GM12892 (cell line): ENCODE measurements around the gene GALNT16.

Source experiments
- DNase-seq: peaks from one replicate; pipeline ENCODE4 v3.0.0; 2011; ENCODE audit not compliant: insufficient read length
- FAIRE-seq: peaks from 2 replicates; lab custom pipeline; 2011; peaks lifted over from hg19 to GRCh38; lab: Jason Lieb, UNC
- POLR2A ChIP-seq: IDR thresholded peaks from 2 replicates; pipeline ENCODE4 v1.6.1; 2011; ENCODE audit warnings: low read depth, low read length, control low read depth
- POLR2AphosphoS5 ChIP-seq: IDR thresholded peaks from 2 replicates; pipeline ENCODE4 v1.6.1; 2011; ENCODE audit warnings: low read depth, low read length, control low read depth
- TAF1 ChIP-seq: IDR thresholded peaks from 2 replicates; pipeline ENCODE4 v1.6.1; 2011; ENCODE audit warnings: low read depth, mild to moderate bottlenecking, control low read depth, low read length, borderline replicate concordance

Gene GALNT16

DNA sequence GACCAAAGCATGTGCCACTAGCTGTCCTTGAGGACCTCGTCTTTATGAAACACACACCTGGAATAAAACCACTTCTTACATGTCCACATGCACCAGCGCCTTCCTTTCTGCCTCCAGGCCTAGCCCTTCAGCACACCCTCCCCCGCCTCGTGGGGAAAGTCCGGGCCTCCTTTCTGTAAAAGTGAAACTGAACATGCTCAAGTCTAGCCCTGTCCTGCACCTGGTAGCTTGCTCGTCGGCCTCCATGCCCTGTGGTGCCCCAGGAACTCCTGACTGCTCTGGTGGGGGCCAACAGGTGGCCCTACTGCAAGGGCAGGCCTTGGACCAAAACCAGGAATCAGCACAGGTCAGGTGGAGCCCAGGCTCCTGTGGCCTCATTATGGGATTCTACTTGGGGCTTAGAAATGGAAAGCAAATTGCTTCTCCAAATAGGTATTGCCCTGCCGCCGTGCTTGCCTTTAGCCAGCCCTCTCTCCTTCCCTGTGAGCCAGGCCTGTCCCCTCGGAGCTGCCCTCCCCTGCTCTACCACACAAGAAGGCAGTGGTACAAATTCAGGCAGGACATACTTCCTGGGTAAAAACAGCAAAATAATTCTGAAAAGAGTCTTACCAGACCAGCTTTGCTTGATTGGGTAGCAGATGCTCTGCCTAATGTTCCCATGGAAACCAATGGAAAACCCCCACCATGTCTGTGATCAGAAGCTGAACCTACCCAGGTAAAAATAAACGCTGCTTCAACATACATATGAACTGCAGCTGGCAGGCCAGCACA is 94.6 kb downstream of the GALNT16 start:
- DNase-seq (peak; percentile 89), FAIRE-seq (peak; percentile 99)
- TF ChIP-seq TAF1 (peak; percentile 35; the same call in 1 of the 2 replicates), POLR2A (no peak; the same call in 1 of the 2 replicates), POLR2AphosphoS5 (peak; percentile 31; the same call in 1 of the 2 replicates)

DNA sequence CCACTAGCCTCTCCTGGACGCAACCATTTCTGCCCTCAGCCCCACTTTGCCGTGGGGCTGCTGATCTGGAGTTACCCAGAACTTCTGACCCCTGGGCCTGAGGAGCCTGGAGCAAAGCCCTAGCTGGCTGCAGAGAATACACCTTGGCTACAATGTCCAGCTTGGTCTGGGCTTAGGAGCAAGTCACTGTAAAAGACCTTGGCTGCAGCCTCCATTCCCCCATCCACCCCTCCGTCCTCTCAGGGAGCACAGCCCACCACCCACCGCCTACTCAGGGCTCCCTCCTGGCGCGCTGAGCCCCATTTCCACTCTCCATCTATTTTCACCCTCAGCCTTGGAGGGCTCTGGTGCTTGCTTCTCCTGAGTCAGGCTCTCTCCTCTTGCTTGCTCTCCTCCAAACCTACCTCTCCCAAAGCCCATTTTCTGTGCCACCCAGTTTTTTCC is 95.2 kb downstream of the GALNT16 start:
- FAIRE-seq (no peak), DNase-seq (no peak)
- TF ChIP-seq TAF1 (no peak), POLR2AphosphoS5 (no peak), POLR2A (no peak; the same call in 1 of the 2 replicates)

DNA sequence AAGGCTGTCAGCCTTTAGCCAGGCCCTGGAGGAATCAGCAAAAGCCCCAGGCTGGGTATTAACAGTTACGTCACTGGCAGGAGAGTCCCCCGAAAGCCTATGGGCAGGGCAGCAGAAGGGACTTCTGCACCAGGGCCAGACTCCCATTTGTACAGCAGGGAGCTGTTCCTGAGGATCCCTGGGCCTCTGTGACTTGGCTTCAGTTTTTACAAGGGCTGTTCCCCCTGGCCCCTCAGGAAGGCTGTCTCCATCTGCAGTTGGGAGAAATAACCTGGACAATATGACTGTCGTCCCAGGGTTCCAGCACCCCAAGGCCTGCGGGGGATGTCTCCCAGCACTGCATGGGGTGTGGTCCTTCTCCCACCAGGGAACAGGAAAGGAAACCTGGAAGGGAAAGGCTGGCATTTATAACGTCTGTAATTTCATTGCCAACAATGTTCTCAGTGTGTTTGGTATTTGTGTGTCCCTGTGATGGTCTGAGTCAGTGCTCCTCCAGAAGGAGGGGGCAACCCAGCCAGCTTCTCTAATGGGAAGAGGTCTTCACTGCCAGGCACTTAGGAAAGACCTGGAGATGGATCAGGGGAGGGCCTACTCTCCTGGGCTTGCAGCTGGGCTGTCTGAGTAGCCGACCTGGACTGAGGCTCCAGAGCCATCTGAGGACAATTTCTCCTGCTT is 95.8 kb downstream of the GALNT16 start:
- FAIRE-seq (peak; percentile 72), DNase-seq (no peak)
- TF ChIP-seq TAF1 (no peak), POLR2AphosphoS5 (no peak), POLR2A (no peak)

DNA sequence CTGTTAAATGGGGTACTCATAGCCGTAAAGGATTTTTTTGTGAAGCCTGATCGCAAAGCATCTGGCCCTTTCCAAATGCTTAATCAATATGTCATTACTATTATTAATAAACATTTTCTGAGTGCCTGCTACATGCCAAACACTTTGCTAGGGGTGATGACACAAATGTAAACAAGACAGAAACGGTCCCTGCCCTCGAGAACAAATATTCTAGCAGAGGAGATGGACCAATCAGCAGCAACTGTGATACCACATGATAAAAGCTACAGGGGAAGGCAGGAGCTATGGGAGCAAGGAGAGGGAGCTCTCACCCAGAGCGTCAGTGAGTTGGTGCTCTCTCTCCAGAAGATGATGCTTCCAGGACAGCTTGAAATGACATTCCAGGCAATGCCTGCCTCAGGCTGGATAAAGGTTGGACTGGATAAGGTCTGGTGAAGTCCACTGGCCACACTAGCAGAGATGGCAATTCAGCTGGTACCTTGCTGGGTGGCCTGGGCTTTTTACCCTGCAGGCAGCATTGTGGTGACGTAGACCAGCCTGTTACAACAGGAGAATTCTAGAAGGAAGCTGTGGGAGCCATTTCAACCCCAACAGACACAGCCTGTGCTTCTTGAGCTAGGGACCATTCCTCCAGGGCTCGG is 97.1 kb downstream of the GALNT16 start:
- no peak for TF ChIP-seq POLR2A
- TF ChIP-seq TAF1: no peak
- no peak for TF ChIP-seq POLR2AphosphoS5

DNA sequence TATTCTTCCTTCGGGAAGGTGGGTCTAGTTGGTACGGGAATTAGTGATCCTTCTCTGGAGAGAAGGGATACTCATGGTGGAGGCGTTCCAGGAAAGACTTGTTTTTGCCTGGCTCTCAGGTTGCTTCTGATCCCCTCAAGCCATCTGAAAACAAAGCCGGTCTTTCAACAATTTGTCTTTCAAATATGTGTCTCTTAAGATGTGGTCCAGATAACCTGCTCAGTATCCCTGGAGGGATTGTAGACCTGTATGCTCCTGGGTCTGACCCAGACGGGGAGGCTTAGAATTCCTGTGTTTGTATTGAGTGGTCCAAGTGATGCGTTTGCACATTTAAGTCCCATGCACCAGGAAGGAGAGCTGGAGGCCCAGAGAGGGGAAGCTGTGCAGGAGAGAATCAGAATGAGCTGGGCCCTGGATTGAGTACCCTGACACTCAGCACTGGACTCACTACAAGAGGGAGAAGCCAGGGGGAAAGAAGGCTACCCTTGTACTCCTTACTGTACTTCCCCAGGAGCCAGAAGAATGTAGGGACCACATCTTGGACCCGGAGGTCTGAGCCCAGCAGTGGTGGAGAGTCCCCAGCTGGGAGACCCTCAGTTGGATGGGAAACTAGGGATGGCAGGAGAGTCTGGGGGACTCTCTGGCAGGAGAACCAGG is 97.7 kb downstream of the GALNT16 start:
- TF ChIP-seq POLR2A (no peak), TAF1 (no peak), POLR2AphosphoS5 (no peak)
- peak; percentile 17 for FAIRE-seq

More for the DNA sequence above, 97.1 kb downstream of the GALNT16 start:
- no peak for FAIRE-seq
- no peak for DNase-seq

DNA sequence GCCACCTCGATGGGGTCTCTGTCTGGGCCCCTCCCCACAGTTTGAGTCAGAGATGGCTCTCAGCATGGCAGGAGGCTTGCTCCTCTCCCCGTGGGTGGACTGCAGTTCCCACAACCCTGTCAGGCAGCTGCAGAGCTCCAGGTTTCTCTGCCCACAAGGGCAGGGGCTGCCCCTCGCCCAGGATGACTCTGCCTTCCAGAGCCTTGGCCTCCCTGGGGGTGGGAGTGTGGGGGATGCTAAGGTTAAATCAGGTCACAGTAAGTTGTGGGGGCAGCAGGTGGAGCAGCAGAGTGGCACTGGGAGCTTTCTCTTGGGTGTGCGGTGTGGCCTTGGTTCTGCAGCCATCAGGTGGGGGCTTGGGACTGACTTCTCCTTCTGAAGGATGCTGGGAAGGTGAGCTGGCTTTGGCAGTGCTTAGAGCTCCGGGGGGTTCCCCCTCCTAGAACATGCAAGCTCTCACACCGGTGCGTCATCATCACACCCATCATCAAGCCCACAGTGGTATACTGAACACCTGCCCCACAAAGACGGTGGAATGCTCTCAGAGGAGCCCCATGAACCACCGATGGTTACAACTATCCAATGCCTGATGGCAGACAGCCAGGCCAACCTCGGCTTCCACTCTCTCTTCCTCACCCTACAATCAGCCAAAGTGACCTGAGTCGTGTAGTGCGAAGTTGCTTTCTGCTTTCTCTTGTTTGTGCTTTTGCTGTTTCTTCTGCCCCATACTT is 98.4 kb downstream of the GALNT16 start:
- DNase-seq (no peak), FAIRE-seq (peak; percentile 5)
- no peak for TF ChIP-seq POLR2AphosphoS5
- TF ChIP-seq POLR2A: no peak
- no peak for TF ChIP-seq TAF1

More for the DNA sequence above, 97.7 kb downstream of the GALNT16 start:
- DNase-seq: no peak

DNA sequence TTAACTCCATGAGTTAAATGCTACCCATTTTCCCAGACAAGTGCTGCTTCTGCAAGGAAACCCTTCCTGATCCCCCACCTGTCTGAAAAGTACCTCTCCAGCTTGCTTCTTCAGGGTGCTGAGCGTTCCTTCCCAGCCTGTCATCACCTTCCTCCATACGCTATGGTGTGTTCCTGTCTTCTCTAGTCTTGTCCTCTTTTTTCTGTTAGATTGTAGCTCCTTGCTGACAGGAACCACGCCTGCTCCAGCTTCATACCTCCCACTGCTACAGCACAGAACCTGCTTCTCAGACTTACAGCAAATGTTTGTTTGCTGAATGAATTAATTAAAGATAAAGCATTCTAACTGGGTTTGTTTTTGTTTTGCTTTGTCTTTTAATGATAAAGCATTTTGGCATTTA is 99.0 kb downstream of the GALNT16 start:
- FAIRE-seq (no peak), DNase-seq (no peak)
- TF ChIP-seq TAF1: no peak
- TF ChIP-seq POLR2AphosphoS5: no peak
- no peak for TF ChIP-seq POLR2A

DNA sequence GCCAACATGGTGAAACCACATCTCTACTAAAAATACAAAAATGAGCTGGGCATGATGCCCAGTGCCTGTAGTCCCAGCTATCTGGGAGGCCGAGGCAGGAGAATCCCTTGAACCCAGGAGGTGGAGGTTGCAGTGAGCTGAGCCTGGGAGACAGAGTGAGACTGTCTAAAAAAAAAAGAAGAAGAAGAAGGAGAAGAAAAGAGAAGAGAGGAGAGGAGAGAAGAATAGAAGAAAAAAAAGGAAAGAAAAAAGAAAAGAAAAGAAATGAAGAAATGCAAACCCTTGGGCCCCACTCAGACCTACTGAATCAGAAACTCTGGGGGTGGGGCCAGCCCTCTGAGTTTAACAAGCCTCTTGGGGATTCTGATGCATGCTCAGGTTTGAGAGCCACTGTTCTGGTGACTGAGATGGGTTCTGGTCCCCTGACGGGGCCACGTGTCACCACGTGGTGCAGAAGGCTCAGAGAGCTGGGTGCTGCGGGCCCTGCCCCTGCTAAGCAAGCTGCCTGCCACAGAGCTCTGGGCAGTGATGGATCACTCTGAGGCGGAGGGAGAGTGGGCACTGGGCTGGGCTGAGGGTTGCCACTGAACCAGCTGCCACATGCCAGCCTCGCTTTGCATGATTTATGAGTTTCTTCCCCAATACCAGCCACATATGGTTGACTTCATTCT is 100.6 kb downstream of the GALNT16 start:
- DNase-seq: no peak
- no peak for TF ChIP-seq TAF1
- TF ChIP-seq POLR2A: no peak
- TF ChIP-seq POLR2AphosphoS5: no peak

DNA sequence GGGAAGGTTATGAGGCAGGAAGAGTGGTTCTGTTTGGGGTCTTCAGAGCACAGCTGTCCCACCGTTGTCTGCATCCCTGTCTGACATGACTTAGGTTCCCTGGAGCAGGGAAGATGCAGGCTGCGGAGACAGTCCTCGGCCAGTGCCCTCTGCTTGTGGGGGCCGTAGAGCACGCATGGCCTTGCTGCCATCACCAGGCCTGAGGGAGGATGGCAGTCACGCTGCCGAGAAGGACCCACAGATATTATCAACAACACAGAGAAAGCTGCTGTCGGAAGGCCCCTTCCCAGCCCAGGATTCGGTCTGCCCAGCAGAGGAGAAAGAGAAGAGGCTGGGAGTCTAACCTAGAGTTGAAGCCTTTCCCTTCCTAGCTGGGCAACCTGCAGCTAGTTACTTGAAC is 103.1 kb downstream of the GALNT16 start:
- FAIRE-seq: no peak
- no peak for TF ChIP-seq POLR2AphosphoS5
- TF ChIP-seq POLR2A: no peak
- no peak for TF ChIP-seq TAF1
- DNase-seq: no peak

More for the DNA sequence above, 100.6 kb downstream of the GALNT16 start:
- FAIRE-seq: peak; percentile 62

DNA sequence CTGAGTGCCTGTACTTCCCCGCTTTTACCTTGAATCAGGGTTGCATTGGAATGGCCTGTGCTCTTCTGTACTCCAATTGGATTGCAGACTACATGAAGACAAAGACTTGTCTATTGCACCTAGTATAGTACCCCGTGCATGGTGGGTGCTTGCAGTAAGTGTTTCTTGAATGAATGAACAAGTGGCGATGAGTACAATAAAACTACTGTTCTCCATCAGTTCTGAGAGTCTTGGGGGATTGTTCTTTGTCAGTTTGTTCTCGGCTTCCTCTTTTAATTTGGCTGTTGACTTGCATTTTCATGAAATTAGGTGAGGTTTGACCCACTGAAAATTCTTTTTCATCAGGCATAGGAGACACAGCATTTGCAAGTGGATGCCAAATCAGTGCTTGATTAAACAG is 104.0 kb downstream of the GALNT16 start:
- no peak for DNase-seq
- TF ChIP-seq TAF1 (no peak), POLR2A (no peak), POLR2AphosphoS5 (no peak)
- FAIRE-seq: no peak
